Upper lobe of right lung (tissue), 1 donor: Measurements from ENCODE around the gene ARMC7. TPM values are rescaled to one million over a fixed set of nuclear protein-coding genes. Genes with fewer than 3 reads are reported as not detected.
"Not testable (repeated sequence)": the region's sequence is repeated elsewhere in the genome, so short reads cannot be mapped to it uniquely, and the experiment has no call there.

Source experiments
- ATAC-seq: fragments of 200-7000 bp; cut with Tn5 transposase; one replicate; pipeline ENCODE4 v1.9.1; 2020; ENCODE audit warnings: mild to moderate bottlenecking, moderate library complexity
- DNase-seq: peaks from one replicate; pipeline ENCODE4 v3.0.0-alpha.2; 2020
- H3K27ac ChIP-seq: fragments of 200-600 bp; one replicate; pipeline ENCODE4 v1.8.0; 2022
- H3K27me3 ChIP-seq: fragments of 200-600 bp; one replicate; pipeline ENCODE4 v1.8.0; 2022; ENCODE audit warnings: mild to moderate bottlenecking
- H3K36me3 ChIP-seq: fragments of 200-600 bp; one replicate; pipeline ENCODE4 v1.8.0; 2022
- H3K4me1 ChIP-seq: fragments of 200-600 bp; one replicate; pipeline ENCODE4 v1.8.0; 2022
- H3K4me3 ChIP-seq: fragments of 200-600 bp; one replicate; pipeline ENCODE4 v1.8.0; 2022; ENCODE audit warnings: mild to moderate bottlenecking
- H3K9me3 ChIP-seq: fragments of 200-600 bp; one replicate; pipeline ENCODE4 v1.8.0; 2022
- intact Hi-C: fragments of 100-400 bp; cut with DNase I; formaldehyde crosslinking; loops from one replicate; pipeline ENCODE4 v1.11.0; 2022
- total RNA-seq: library from RNA; stranded (reverse); fragmentation: NEBNext Ultra II Directional; extraction: Animal tissue kit (Norgen Biotek cat#: 25700); gene quantifications from one replicate; pipeline ENCODE4 v1.2.1, GENCODE V29; 2021
- TF ChIP-seq, protein P1 (sequence below): fragments of 200-600 bp; IDR thresholded peaks from one replicate; pipeline ENCODE4 v1.8.0; 2022; ENCODE audit warnings: antibody characterized with exemption
- donor health status: DM: no; HTN: yes; CAD: no; lungs with severe emphysema.

Gene ARMC7
- total RNA-seq, 1 donor from 2014 or later: 18.0 TPM

DNA sequence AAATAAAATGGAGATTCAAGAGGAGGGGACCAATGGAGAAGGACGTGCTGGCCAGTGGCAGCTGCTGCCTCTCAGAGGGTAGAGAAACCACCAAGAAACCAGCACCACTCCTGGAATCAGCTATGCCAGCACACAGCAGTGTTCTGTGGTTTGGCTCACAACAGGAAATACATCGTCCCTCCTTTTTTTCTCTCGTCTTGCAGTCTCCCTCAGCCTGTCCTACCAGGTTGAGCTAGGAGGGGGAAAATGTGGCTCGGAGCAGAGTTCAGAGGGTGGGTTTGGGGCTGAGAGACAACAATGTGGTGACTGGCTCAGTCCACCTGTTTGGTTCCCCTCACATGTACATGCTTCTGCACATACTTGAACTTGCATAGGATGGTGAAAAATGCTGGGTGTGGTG is 41.9 kb upstream of the ARMC7 start:
- intact Hi-C loops: loop anchor here (10.0 kb wide), 1 partner anchor 107 kb away; no protein-coding TSS in a partner anchor
- no peak overlapping the region for H3K27ac ChIP-seq
- peaks cover 19% of the 10 kb centered on the region for H3K36me3 ChIP-seq
- no peaks in the 10 kb centered on the region for H3K27me3 ChIP-seq
- no peak for ATAC-seq
- no peaks in the 10 kb centered on the region for H3K4me1 ChIP-seq
- DNase-seq: no peak
- no peak overlapping the region for H3K4me3 ChIP-seq
- no peaks in the 10 kb centered on the region for H3K9me3 ChIP-seq
- TF ChIP-seq, protein P1, sequence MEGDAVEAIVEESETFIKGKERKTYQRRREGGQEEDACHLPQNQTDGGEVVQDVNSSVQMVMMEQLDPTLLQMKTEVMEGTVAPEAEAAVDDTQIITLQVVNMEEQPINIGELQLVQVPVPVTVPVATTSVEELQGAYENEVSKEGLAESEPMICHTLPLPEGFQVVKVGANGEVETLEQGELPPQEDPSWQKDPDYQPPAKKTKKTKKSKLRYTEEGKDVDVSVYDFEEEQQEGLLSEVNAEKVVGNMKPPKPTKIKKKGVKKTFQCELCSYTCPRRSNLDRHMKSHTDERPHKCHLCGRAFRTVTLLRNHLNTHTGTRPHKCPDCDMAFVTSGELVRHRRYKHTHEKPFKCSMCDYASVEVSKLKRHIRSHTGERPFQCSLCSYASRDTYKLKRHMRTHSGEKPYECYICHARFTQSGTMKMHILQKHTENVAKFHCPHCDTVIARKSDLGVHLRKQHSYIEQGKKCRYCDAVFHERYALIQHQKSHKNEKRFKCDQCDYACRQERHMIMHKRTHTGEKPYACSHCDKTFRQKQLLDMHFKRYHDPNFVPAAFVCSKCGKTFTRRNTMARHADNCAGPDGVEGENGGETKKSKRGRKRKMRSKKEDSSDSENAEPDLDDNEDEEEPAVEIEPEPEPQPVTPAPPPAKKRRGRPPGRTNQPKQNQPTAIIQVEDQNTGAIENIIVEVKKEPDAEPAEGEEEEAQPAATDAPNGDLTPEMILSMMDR: no peak

DNA sequence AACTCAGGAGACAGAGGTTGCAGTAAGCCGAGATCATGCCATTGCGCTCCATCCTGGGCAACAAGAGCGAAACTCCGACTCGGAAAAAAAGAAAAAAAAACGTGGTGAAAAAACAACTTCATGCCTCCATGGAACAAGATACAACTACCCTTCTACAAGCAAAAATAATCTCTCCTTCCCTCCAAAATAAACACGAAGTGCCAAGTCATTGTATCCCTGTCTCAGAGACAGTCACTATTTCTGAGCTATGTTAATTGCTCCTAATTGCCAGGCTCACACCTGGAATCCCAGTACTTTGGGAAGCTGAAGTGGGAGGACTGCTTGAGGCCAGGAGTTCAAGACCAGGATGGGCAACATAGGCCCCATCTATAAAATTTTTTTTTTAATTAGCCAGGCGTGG is 41.0 kb upstream of the ARMC7 start:
- TF ChIP-seq, protein P1: no peak
- Histone ChIP-seq H3K27ac (no peak overlapping the region), H3K36me3 (peaks cover 10% of the 10 kb centered on the region), H3K4me3 (no peak overlapping the region), H3K9me3 (no peaks in the 10 kb centered on the region), H3K27me3 (no peaks in the 10 kb centered on the region), H3K4me1 (no peaks in the 10 kb centered on the region)
- ATAC-seq (no peak), DNase-seq (no peak)
- intact Hi-C loops: loop anchor here (10.0 kb wide), 1 partner anchor 106 kb away; no protein-coding TSS in a partner anchor

DNA sequence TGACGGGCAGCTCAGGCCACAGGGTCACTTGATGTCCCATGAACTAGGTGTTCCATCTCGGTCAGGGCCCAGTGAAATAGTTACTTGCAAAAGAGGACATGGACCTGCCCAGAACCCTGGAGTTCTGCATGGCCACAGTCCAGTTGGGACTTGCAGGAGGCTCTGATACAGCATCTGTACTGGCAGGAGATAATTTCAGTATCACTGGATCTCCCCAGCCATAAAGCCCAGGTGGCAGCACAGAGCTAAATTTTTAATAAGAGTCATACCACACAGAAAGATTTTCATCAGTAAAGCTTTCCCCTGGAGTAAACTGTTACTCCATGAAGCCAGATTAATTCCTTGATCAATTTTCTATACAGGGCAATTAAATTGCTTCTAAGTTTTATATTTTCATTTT is 40.0 kb upstream of the ARMC7 start:
- Histone ChIP-seq H3K36me3 (no peaks in the 10 kb centered on the region), H3K9me3 (no peaks in the 10 kb centered on the region), H3K27me3 (no peaks in the 10 kb centered on the region), H3K27ac (no peak overlapping the region), H3K4me3 (no peak overlapping the region), H3K4me1 (no peaks in the 10 kb centered on the region)
- TF ChIP-seq, protein P1: peak; percentile 40
- ATAC-seq (peak; percentile 70), DNase-seq (no peak)
- intact Hi-C loops: loop anchor here (10.0 kb wide), 1 partner anchor 105 kb away; no protein-coding TSS in a partner anchor

DNA sequence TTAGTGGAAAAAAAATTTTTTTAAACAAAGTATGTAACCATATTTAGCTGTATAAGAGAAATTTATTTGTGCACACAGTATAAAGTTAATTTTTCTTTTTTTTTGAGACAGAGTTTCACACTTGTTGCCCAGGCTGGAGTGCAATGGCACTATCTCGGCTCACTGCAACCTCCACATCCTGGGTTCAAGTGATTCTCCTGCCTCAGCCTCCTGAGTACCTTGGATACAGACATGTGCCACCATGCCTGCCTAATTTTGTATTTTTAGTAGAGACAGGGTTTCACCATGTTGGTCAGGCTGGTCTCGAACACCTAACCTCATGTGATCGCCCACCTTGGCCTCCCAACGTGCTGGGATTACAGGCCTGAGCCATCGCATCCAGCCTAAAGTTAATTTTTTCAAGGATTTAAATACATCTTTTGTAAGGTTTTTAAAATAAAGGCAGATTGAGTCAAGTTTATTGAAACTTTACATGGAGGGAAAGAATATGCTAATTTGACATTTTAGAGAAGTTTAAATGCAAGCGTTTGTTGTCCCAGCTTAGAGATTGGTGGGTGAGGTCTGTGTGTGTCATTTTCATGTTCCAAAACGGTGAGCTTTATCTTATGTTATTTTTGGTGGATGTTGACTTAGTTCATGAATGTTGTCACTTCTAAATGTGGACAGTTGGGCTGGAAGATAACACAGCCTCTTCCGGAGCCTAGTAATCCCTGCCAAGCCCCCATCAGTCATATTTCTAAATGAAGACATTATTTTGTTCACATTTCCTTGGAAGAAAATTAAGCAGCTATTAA is 38.1 kb upstream of the ARMC7 start:
- H3K9me3 ChIP-seq, DNase-seq, H3K36me3 ChIP-seq, ATAC-seq, H3K27me3 ChIP-seq, H3K4me1 ChIP-seq, H3K4me3 ChIP-seq, H3K27ac ChIP-seq, intact Hi-C loops: not testable (repeated sequence)

DNA sequence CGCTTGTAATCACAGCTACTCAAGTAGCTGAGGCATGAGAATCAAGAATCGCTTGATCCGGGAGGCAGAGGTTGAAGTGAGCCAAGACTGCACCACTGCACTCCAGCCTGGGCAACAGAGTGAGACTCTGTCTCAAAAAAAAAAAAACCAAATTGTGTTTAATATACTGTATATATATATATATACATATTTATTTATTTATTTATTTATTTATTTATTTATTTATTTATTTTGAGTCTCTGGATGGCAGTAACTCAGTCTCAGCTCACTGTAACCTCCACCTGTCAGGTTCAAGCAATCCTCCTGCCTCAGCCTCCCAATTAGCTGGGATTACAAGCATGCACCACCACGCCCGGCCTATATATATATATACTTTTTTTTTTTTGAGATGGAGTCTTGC is 36.9 kb upstream of the ARMC7 start:
- H3K4me1 ChIP-seq: peaks cover 12% of the 10 kb centered on the region
- H3K9me3 ChIP-seq, DNase-seq, intact Hi-C loops, H3K27me3 ChIP-seq, ATAC-seq, H3K27ac ChIP-seq, H3K36me3 ChIP-seq, H3K4me3 ChIP-seq: not testable (repeated sequence)

DNA sequence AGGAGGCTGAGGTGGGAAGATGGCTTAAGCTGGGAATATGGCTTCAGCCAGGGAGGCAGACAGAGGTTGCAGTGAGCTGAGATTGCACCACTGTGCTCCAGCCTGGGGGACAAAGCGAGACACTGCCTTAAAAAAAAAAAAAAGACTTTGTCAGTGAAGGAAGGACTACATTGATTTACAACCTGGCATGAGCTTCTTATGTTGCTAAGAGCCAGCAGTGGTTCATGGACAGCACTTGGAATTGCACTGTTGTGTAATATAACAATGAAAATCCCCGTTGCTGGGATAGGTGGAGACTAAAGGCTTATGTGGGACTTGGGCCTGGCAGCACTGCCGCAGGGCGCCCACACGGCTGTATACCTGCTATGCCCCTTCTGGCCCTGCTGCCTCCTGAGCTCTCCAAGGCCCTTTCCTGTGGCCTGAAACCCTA is 36.1 kb upstream of the ARMC7 start:
- H3K9me3 ChIP-seq: no peaks in the 10 kb centered on the region
- intact Hi-C loops: no loop called here
- H3K27ac ChIP-seq: no peak overlapping the region
- no peaks in the 10 kb centered on the region for H3K27me3 ChIP-seq
- no peak overlapping the region for H3K4me3 ChIP-seq
- TF ChIP-seq, protein P1: no peak
- ATAC-seq (no peak), DNase-seq (no peak)
- peaks cover 19% of the 10 kb centered on the region for H3K4me1 ChIP-seq
- no peaks in the 10 kb centered on the region for H3K36me3 ChIP-seq
